ENCODE measurements around the gene TMEM119. TPM values are rescaled to one million over a fixed set of nuclear protein-coding genes. Genes with fewer than 3 reads are reported as not detected.
"Not testable (repeated sequence)": the region's sequence is repeated elsewhere in the genome, so short reads cannot be mapped to it uniquely, and the experiment has no call there.

TMEM119 gene
- total and polyA plus RNA-seq, 9 of the 15 experiments (the other 6 are each of a cell fraction or from before 2014, with no cell fraction given): 0.18 TPM; not detected in 8

DNA sequence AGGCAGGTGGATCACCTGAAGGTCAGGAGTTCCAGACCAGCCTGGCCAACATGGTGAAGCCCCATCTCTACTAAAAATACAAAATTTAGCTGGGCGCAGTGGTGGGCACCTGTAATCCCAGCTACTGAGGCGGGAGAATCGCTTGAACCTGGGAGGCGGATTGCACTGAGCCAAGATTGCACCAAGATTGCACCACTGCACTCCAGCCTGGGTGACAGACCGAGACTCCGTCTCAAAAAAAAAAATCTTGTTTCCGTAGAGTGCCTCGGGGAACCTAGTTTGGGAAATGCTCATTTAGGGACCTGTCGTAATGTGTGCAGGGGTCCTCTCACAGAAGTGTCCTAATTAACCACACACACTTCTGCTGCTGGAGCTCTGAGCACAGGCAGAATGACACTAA is 7.4 kb downstream of the TMEM119 start:
- H3K9ac ChIP-seq (ENCODE audit: insufficient read depth in 1 of 2, low read depth in 2 of 2, low read length in 2 of 2); intact Hi-C loops (cut with micrococcal nuclease); H4K20me1 ChIP-seq (replicated peaks; ENCODE audit: control insufficient read depth, insufficient read depth, low read length); H3K36me3 ChIP-seq (ENCODE audit: control insufficient read depth, insufficient read depth, low read length); H3K27ac ChIP-seq (ENCODE audit: extremely low read depth, low read depth, low read length); H2AFZ ChIP-seq (ENCODE audit: low read depth, low read length); H3K4me2 ChIP-seq (ENCODE audit: insufficient read depth, low read length); CTCF ChIA-PET (ENCODE audit: low intra/inter-chr PET ratio); H3K9me1 ChIP-seq (ENCODE audit: control insufficient read depth, insufficient read depth, low read length); FAIRE-seq; H3K9me3 ChIP-seq (replicated peaks; ENCODE audit: control insufficient read depth, insufficient read depth, low read depth, low read length); DNase-seq (ENCODE audit: extremely low read depth in 1 of 4, low spot score in 3 of 4); ATAC-seq; H3K4me3 ChIP-seq; in situ Hi-C loops (cut with MboI); H3K79me2 ChIP-seq (ENCODE audit: control insufficient read depth, insufficient read depth, low read length); BruUV-seq (replicated peaks): not testable (repeated sequence)
- POLR2A ChIA-PET: interaction anchor here (0.6 kb wide), 1 partner anchor 306 kb away, joined by 3 read pairs; no protein-coding TSS in a partner anchor
- 42% methylated on average over 9 of the region's 9 CpGs for WGBS (ENCODE audit: insufficient coverage, low coverage, missing lambda C conversion rate)
- peak; percentile 24; the same call in 1 of the 2 replicates for TF ChIP-seq SMAD4 (CRISPR knock-in tag; conservative IDR thresholded peaks at IDR 0.05)
- TF ChIP-seq CEBPG (CRISPR knock-in tag; IDR thresholded peaks at IDR 0.05): peak; percentile 56
- TF ChIP-seq CEBPG (tag; conservative IDR thresholded peaks at IDR 0.05 in 1 of 2, IDR thresholded peaks at IDR 0.05 in 1 of 2): peak in 1 of 2 experiments; percentile 60; a peak in 1 of 4 replicates
- TF ChIP-seq TRIM24 (IDR thresholded peaks at IDR 0.05): peak in 1 of 2 experiments; percentile 12; a peak in 1 of 4 replicates
- H3K27me3 ChIP-seq (ENCODE audit: control insufficient read depth in 2 of 2, insufficient read depth in 2 of 2, low read length in 2 of 2): peaks cover 0 to 24% of the 10 kb centered on the region in 2 experiments; a peak in 3 of 5 replicates
- peaks cover 0 to 24% of the 10 kb centered on the region in 2 experiments; a peak in 1 of 5 replicates for H3K4me1 ChIP-seq (replicated peaks in 1 of 2; ENCODE audit: control insufficient read depth in 2 of 2, insufficient read depth in 2 of 2, low read length in 2 of 2)

DNA sequence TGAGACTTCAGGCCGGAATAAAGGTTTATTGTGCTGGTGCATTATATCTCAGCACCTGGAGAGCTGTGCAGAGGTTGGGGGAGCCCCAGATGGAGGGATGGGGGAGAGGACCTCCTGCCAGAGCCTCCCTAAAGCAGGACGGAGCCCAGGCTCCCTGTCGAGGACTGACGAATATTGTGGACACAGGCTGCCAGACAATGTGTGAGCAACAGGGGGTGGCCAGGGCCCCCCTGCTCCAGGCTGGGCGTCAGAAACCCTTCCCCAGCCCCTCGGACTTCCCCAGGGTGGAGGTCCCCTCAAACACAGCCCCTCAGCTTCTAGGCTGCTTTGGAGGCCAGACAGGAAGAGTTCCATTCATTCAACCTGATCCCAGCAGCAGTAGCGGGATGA is 8.0 kb downstream of the TMEM119 start:
- in situ Hi-C loops (cut with MboI): no loop called here
- BruUV-seq (replicated peaks): no TSS peak
- Histone ChIP-seq H3K9me1 (ENCODE audit: control insufficient read depth, insufficient read depth, low read length) (no peaks in the 10 kb centered on the region), H3K9ac (ENCODE audit: insufficient read depth in 1 of 2, low read depth in 2 of 2, low read length in 2 of 2) (0 out of 4 replicates have a peak overlapping the region, but pooled peaks of 1 of the 2 experiments have one; percentile 15), H2AFZ (ENCODE audit: low read depth, low read length) (no peak overlapping the region), H4K20me1 (replicated peaks; ENCODE audit: control insufficient read depth, insufficient read depth, low read length) (no peaks in the 10 kb centered on the region), H3K4me2 (ENCODE audit: insufficient read depth, low read length) (no peak overlapping the region), H3K27ac (ENCODE audit: extremely low read depth, low read depth, low read length) (no peak overlapping the region), H3K27me3 (ENCODE audit: control insufficient read depth in 2 of 2, insufficient read depth in 2 of 2, low read length in 2 of 2) (peaks cover 0 to 28% of the 10 kb centered on the region in 2 experiments; a peak in 3 of 5 replicates), H3K4me1 (replicated peaks in 1 of 2; ENCODE audit: control insufficient read depth in 2 of 2, insufficient read depth in 2 of 2, low read length in 2 of 2) (peaks cover 0 to 24% of the 10 kb centered on the region in 2 experiments; a peak in 1 of 5 replicates), H3K9me3 (replicated peaks; ENCODE audit: control insufficient read depth, insufficient read depth, low read depth, low read length) (no peaks in the 10 kb centered on the region), H3K79me2 (ENCODE audit: control insufficient read depth, insufficient read depth, low read length) (no peaks in the 10 kb centered on the region), H3K36me3 (ENCODE audit: control insufficient read depth, insufficient read depth, low read length) (no peaks in the 10 kb centered on the region), H3K4me3 (no peak overlapping the region)
- ChIA-PET CTCF (ENCODE audit: low intra/inter-chr PET ratio) (no interaction called here), POLR2A (interaction anchor here (0.7 kb wide), 1 partner anchor 14 kb away, joined by 3 read pairs; no protein-coding TSS in a partner anchor)
- FAIRE-seq (no peak), ATAC-seq (no peak), DNase-seq (ENCODE audit: extremely low read depth in 1 of 4, low spot score in 3 of 4) (no peak)
- WGBS (ENCODE audit: insufficient coverage, low coverage, missing lambda C conversion rate): 28% methylated on average over 7 of the region's 7 CpGs
- intact Hi-C loops (cut with micrococcal nuclease): no loop called here
- TF ChIP-seq NBN (IDR thresholded peaks at IDR 0.05; ENCODE audit: low read depth) (no peak), POLR2B (IDR thresholded peaks at IDR 0.05; ENCODE audit: low read depth, partially characterized antibody) (no peak), ETV5 (CRISPR knock-in tag; IDR thresholded peaks at IDR 0.05; ENCODE audit: low read depth) (no peak), NCOA1 (IDR thresholded peaks at IDR 0.05; ENCODE audit: low read depth) (no peak), EZH2 (IDR thresholded peaks at IDR 0.05; ENCODE audit: borderline replicate concordance, low read depth, low read length) (no peak), PYGO2 (tag; IDR thresholded peaks at IDR 0.05) (no peak), SETDB1 (IDR thresholded peaks at IDR 0.05; ENCODE audit: low read length) (no peak), TEAD1 (CRISPR knock-in tag; IDR thresholded peaks at IDR 0.05) (no peak), HDAC3 (IDR thresholded peaks at IDR 0.05; ENCODE audit: borderline replicate concordance, partially characterized antibody) (no peak), NR1H2 (CRISPR knock-in tag; IDR thresholded peaks at IDR 0.05) (no peak)
